Type B pancreatic cell (in vitro differentiated cells): Measurements from ENCODE around the gene CCDC117. TPM values are rescaled to one million over a fixed set of nuclear protein-coding genes. Genes with fewer than 3 reads are reported as not detected.

ENCODE experiments used
- DNase-seq: peaks from one replicate; pipeline ENCODE4 v3.0.0; 2021; ENCODE audit warnings: mixed read lengths; ENCODE audit not compliant: unreplicated experiment; ENCODE audit errors: extremely low spot score
- H3K27ac Mint-ChIP-seq: 2 replicates; pipeline ENCODE4 v1.8.0; 2021; ENCODE audit warnings: mild to moderate bottlenecking, mixed read lengths
- H3K27me3 Mint-ChIP-seq: 2 replicates; pipeline ENCODE4 v1.8.0; 2021; ENCODE audit warnings: mixed read lengths
- H3K36me3 Mint-ChIP-seq: 2 replicates; pipeline ENCODE4 v1.8.0; 2021; ENCODE audit warnings: mixed read lengths
- H3K4me1 Mint-ChIP-seq: one replicate; pipeline ENCODE4 v1.8.0; 2021; ENCODE audit warnings: mixed read lengths; ENCODE audit not compliant: unreplicated experiment
- H3K4me3 Mint-ChIP-seq: 2 replicates; pipeline ENCODE4 v1.8.0; 2021; ENCODE audit warnings: mild to moderate bottlenecking, mixed read lengths
- H3K9me3 Mint-ChIP-seq: 2 replicates; pipeline ENCODE4 v1.8.0; 2021; ENCODE audit warnings: mixed read lengths
- total RNA-seq: library from RNA; stranded (reverse); gene quantifications from 2 replicates; pipeline ENCODE4 v1.2.1, GENCODE V29; 2021; ENCODE audit warnings: low replicate concordance
- TF ChIP-seq, protein P1 (sequence below): fragments of 200-600 bp; sonication (generic); conservative IDR thresholded peaks from 2 replicates; pipeline ENCODE4 v1.5.0; 2021; ENCODE audit warnings: antibody characterized with exemption, mild to moderate bottlenecking

CCDC117 gene
- total RNA-seq, 1 donor from 2014 or later: 40.8 TPM

DNA sequence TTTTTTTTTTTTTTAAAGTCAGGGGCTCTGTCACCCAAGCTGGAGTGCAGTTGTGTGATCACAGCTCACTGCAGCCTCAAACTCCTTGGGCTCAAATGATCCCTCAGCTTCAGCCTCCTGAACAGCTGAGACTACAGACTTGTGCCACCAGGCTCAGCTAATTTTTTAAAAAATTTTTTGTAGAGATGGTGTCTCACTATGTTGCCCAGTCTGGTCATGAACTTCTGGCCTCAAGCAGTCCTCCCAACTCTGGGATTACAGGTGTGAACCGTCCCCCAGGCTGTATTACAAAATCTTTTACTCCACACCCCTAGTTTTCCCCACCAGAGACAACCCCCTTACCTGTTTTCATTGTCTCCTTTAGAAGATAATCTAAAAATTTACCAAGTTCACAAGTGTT, 1.9 kb downstream of the CCDC117 start:
- Mint-ChIP-seq H3K9me3 (no peaks in the 10 kb centered on the region), H3K27me3 (no peaks in the 10 kb centered on the region), H3K36me3 (peaks cover 13% of the 10 kb centered on the region), H3K4me3 (peak overlapping the region; percentile 73), H3K27ac (peak overlapping the region; percentile 44), H3K4me1 (peaks cover 15% of the 10 kb centered on the region)
- TF ChIP-seq, protein P1, sequence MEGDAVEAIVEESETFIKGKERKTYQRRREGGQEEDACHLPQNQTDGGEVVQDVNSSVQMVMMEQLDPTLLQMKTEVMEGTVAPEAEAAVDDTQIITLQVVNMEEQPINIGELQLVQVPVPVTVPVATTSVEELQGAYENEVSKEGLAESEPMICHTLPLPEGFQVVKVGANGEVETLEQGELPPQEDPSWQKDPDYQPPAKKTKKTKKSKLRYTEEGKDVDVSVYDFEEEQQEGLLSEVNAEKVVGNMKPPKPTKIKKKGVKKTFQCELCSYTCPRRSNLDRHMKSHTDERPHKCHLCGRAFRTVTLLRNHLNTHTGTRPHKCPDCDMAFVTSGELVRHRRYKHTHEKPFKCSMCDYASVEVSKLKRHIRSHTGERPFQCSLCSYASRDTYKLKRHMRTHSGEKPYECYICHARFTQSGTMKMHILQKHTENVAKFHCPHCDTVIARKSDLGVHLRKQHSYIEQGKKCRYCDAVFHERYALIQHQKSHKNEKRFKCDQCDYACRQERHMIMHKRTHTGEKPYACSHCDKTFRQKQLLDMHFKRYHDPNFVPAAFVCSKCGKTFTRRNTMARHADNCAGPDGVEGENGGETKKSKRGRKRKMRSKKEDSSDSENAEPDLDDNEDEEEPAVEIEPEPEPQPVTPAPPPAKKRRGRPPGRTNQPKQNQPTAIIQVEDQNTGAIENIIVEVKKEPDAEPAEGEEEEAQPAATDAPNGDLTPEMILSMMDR: no peak
- no peak for DNase-seq

DNA sequence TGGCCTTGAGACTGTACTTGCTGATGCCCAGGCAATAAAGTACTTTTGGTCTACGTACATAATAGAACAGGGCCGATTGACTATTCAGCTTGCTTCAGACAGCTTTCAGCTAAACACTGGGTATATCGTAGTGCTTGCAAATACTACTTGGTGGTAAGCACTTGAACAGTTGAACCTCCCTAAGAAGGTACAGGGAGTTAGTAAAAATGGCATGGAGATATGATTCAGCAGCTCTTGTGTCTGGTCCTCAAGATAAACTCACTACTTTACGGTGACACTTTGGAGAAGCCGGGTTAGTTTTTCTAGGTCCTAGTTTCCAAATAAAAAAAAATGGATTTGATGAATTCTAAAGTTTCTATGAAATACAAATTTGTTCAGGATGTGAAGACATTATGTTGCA, 7.3 kb downstream of the CCDC117 start:
- DNase-seq: no peak
- Mint-ChIP-seq H3K27me3 (no peaks in the 10 kb centered on the region), H3K9me3 (no peaks in the 10 kb centered on the region), H3K27ac (no peak overlapping the region), H3K4me1 (peaks cover 7% of the 10 kb centered on the region), H3K36me3 (peaks cover 25% of the 10 kb centered on the region), H3K4me3 (no peak overlapping the region)
- TF ChIP-seq, protein P1: no peak

DNA sequence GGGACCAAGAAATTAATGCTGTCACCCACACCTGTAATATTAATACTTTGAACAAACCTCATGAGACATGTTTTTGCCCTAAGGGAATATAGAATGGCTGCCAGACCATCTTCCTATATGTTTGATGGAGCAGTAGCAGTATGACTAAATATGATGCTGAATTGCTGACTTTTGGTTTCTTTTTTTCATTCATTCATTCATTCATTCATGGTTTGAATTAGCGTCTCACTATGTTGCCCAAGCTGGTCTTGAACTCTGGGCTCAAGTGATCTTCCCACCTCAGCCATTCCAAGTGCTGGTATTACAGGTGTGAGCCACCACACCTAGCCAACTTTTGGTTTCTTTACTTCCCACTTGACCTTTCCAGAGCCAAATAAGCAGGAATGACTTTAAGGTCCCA, 7.8 kb downstream of the CCDC117 start:
- H3K4me1 Mint-ChIP-seq: peaks cover 6% of the 10 kb centered on the region
- no peak overlapping the region for H3K4me3 Mint-ChIP-seq
- H3K27ac Mint-ChIP-seq: peak overlapping the region; percentile 10
- DNase-seq: no peak
- TF ChIP-seq, protein P1: no peak
- no peaks in the 10 kb centered on the region for H3K9me3 Mint-ChIP-seq
- no peaks in the 10 kb centered on the region for H3K27me3 Mint-ChIP-seq
- peaks cover 26% of the 10 kb centered on the region for H3K36me3 Mint-ChIP-seq

DNA sequence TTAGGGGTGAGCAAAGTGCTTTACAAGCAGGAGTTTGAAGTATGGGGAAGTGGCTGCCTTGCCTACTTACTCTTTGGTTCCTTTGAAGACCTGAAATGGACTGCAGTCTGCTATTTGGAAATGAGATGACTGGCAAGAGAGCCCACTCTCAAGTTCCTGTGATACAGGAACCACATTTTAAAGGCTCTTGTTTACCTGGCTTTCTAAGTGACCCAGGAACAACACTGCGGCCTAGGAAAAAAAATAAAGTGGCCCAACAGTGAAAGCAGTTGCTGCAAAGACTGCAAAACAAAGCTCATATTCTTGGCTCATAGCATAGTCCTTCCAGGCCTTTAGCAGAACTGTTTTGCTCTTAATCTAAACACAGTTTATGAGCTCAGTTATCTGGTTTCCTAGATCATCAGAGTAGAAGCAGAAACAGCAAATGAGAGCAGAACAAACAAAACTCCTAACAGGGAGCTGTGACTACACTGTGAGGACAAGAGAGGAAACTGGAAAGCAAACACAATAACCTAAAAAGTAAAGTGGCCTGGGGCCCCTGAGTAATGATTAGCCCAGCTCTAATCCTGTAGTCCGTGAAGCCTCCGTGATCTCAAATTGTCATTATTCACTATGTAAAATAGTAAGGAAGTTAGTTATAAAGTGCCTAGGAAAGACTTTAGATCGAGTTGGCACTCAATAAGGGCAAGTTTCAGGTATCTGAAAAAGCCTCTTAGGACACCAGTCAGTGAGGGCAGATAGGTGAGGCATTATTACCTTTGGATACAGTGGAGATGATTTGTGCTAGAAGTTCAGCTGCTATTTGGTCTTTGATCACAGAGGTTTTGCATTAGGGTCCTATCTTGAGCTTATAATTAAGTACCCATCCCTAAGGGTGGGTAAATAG, 11.5 kb downstream of the CCDC117 start:
- H3K27me3 Mint-ChIP-seq: no peaks in the 10 kb centered on the region
- H3K27ac Mint-ChIP-seq: peak overlapping the region; percentile 63
- H3K4me1 Mint-ChIP-seq: peaks cover 12% of the 10 kb centered on the region

DNA sequence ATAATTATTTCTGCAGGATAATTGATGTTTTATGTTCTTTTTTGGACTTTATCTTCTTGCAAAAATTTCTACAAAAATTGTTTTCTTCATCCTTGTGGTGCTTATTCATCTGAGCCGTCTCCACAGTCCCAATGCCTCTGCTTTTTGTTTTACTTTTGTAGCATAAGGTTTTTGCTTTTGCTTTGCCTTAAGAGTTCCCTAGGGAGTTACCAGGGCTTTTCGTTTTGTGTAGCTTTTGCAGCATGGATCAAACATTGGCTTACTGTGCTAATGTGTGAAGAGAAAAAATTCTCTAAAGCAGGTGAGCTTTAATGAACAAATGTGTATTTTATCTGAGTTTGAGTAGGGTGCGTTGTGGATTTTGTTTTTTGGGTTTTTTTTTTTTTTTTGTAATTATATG, 16.1 kb downstream of the CCDC117 start:
- Mint-ChIP-seq H3K27ac (no peak overlapping the region), H3K4me3 (no peak overlapping the region), H3K36me3 (peaks cover 35% of the 10 kb centered on the region), H3K27me3 (no peaks in the 10 kb centered on the region), H3K9me3 (no peaks in the 10 kb centered on the region), H3K4me1 (peaks cover 15% of the 10 kb centered on the region)
- TF ChIP-seq, protein P1: no peak
- DNase-seq: no peak

More for the DNA sequence above, 11.5 kb downstream of the CCDC117 start:
- peaks cover 38% of the 10 kb centered on the region for H3K36me3 Mint-ChIP-seq
- TF ChIP-seq, protein P1: no peak
- H3K4me3 Mint-ChIP-seq: no peak overlapping the region
- H3K9me3 Mint-ChIP-seq: no peaks in the 10 kb centered on the region
- DNase-seq: no peak
